ENCODE results near the gene SNAI1.

SNAI1 gene

DNA sequence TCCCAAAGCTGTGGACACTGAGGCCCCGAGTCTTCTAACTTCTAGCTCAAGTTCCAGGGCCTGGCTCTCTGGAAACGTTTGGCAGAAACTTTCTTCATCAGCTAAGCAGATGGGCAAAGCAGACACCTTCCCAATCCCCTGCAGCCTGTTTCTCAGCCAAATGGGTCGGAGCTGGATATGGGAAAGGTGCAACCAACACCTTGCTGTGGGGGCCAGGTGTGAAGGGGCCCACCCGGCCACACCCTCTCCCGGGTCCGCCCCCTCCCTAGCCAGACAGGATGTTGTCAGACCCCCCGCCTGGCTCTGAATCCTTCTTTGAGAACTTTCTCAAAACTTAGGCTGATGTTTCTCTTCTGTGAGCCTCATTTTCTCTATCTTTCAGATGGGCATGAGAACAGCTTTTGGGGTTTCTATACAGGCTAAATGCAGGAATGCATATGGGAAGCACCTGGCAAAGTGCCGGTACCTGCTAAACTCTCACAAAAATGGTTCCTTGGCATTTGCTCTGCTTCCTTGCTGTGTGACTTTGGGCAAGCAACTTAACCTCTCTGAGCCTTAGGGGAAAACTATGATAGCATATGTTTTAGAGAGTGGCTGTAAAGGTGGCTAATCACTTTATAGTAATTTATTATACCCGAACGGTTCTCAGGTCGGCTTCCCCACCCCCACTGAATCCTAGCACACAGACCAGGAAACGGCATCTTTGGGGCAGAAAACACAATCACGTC is 1.8 kb downstream of the SNAI1 start:
- no peaks in the 10 kb centered on the region for H3K9me3 ChIP-seq (ENCODE audit: insufficient read depth, low read length)
- TF ChIP-seq YY1 (IDR thresholded peaks at IDR 0.05; ENCODE audit: insufficient read depth, insufficient read length) = no peak
- no peak for TF ChIP-seq ZNF274 (IDR thresholded peaks at IDR 0.05; ENCODE audit: low read depth, low read length)
- TF ChIP-seq SUZ12 (IDR thresholded peaks at IDR 0.05; ENCODE audit: extremely low read depth, insufficient read depth, insufficient read length) = no peak
- peak overlapping the region; percentile 95 for H3K9ac ChIP-seq (ENCODE audit: insufficient read length, low read depth)
- peak overlapping the region; percentile 29 for H3K4me3 ChIP-seq (ENCODE audit: insufficient read length, low read depth)
- H3K4me1 ChIP-seq (ENCODE audit: insufficient read depth, insufficient read length) = peaks cover 51% of the 10 kb centered on the region
- H3K36me3 ChIP-seq (ENCODE audit: insufficient read depth, insufficient read length, low read length) = peaks cover 54% of the 10 kb centered on the region
- H3K27me3 ChIP-seq (ENCODE audit: insufficient read depth, insufficient read length) = peaks cover 28% of the 10 kb centered on the region
- DNase-seq (ENCODE audit: low read depth, low spot score) = no peak

DNA sequence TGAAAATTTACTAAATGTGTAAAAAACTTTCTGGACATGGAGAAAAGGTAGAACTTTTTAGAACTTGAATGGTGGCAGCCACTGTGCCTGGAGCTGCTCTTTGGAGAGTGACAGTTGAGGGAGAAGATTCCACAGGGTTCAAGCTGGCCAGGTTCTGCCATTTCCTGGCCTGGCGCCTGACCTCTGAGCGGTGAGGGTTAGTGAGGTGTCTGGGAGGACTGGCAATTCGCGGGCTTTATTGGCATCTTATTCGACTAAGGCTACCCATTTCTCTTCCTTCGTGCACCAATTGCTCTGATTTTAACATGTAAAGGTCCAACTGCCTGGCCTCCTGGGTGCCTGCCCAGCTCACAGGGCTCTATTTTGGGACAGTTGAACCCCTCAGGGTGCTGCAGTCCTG is 2.4 kb downstream of the SNAI1 start:
- peak overlapping the region; percentile 50 for H3K9ac ChIP-seq (ENCODE audit: insufficient read length, low read depth)

DNA sequence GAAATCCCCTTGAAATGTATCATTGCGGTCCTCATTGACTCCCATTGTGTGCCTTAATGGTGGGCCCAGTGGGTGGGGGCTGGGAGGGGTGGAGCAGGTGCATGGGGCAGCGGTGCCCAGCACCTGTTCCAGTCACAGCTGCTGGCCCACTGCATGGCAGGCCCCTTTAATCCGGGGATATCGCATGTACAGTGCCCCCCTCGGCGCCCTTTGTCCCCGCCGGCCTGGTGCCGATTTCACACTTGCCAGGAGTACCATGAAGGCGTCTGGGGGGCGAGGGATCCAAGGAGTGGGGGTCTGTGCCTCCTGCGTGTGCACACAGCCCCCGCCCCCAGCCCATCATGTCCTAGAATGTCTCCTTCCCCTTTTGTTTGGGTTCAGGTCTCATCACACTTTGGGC is 2.8 kb downstream of the SNAI1 start:
- Histone ChIP-seq H3K27me3 (ENCODE audit: insufficient read depth, insufficient read length) (peaks cover 18% of the 10 kb centered on the region), H3K9me3 (ENCODE audit: insufficient read depth, low read length) (no peaks in the 10 kb centered on the region), H3K4me1 (ENCODE audit: insufficient read depth, insufficient read length) (peaks cover 60% of the 10 kb centered on the region), H3K9ac (ENCODE audit: insufficient read length, low read depth) (peak overlapping the region; percentile 64), H3K4me3 (ENCODE audit: insufficient read length, low read depth) (no peak overlapping the region), H3K36me3 (ENCODE audit: insufficient read depth, insufficient read length, low read length) (peaks cover 54% of the 10 kb centered on the region)
- no peak for DNase-seq (ENCODE audit: low read depth, low spot score)
- TF ChIP-seq ZNF274 (IDR thresholded peaks at IDR 0.05; ENCODE audit: low read depth, low read length) (no peak), SUZ12 (IDR thresholded peaks at IDR 0.05; ENCODE audit: extremely low read depth, insufficient read depth, insufficient read length) (no peak), YY1 (IDR thresholded peaks at IDR 0.05; ENCODE audit: insufficient read depth, insufficient read length) (no peak)

More for the DNA sequence above, 2.4 kb downstream of the SNAI1 start:
- Histone ChIP-seq H3K36me3 (ENCODE audit: insufficient read depth, insufficient read length, low read length) (peaks cover 54% of the 10 kb centered on the region), H3K9me3 (ENCODE audit: insufficient read depth, low read length) (no peaks in the 10 kb centered on the region), H3K4me1 (ENCODE audit: insufficient read depth, insufficient read length) (peaks cover 56% of the 10 kb centered on the region), H3K27me3 (ENCODE audit: insufficient read depth, insufficient read length) (peaks cover 23% of the 10 kb centered on the region), H3K4me3 (ENCODE audit: insufficient read length, low read depth) (peak overlapping the region; percentile 10)
- DNase-seq (ENCODE audit: low read depth, low spot score) = no peak
- TF ChIP-seq ZNF274 (IDR thresholded peaks at IDR 0.05; ENCODE audit: low read depth, low read length) (no peak), YY1 (IDR thresholded peaks at IDR 0.05; ENCODE audit: insufficient read depth, insufficient read length) (no peak), SUZ12 (IDR thresholded peaks at IDR 0.05; ENCODE audit: extremely low read depth, insufficient read depth, insufficient read length) (no peak)

DNA sequence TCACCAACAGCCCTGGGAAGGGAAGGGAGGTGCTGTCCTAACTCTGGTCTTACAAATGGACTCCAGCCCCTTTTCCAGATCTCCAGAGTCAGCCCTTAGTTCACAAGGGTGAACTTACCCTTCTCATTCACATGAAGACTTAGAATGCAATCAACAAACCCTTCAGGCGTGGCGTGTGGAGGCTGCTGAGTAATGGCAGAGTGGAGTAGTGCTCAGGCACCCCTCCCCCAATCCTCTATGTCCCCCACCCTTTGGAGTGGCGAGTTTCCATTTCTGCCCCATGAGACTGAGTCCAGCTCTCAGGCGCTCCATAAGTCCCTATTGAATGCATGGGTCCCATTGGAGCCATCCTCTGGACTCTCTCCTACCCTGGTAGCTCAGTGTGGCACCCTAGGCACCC is 3.3 kb downstream of the SNAI1 start:
- Histone ChIP-seq H3K27me3 (ENCODE audit: insufficient read depth, insufficient read length) (peaks cover 14% of the 10 kb centered on the region), H3K9me3 (ENCODE audit: insufficient read depth, low read length) (no peaks in the 10 kb centered on the region), H3K4me1 (ENCODE audit: insufficient read depth, insufficient read length) (peaks cover 64% of the 10 kb centered on the region), H3K36me3 (ENCODE audit: insufficient read depth, insufficient read length, low read length) (peaks cover 54% of the 10 kb centered on the region), H3K9ac (ENCODE audit: insufficient read length, low read depth) (peak overlapping the region; percentile 64), H3K4me3 (ENCODE audit: insufficient read length, low read depth) (no peak overlapping the region)
- TF ChIP-seq SUZ12 (IDR thresholded peaks at IDR 0.05; ENCODE audit: extremely low read depth, insufficient read depth, insufficient read length) (no peak), YY1 (IDR thresholded peaks at IDR 0.05; ENCODE audit: insufficient read depth, insufficient read length) (no peak)
- no peak for DNase-seq (ENCODE audit: low read depth, low spot score)

DNA sequence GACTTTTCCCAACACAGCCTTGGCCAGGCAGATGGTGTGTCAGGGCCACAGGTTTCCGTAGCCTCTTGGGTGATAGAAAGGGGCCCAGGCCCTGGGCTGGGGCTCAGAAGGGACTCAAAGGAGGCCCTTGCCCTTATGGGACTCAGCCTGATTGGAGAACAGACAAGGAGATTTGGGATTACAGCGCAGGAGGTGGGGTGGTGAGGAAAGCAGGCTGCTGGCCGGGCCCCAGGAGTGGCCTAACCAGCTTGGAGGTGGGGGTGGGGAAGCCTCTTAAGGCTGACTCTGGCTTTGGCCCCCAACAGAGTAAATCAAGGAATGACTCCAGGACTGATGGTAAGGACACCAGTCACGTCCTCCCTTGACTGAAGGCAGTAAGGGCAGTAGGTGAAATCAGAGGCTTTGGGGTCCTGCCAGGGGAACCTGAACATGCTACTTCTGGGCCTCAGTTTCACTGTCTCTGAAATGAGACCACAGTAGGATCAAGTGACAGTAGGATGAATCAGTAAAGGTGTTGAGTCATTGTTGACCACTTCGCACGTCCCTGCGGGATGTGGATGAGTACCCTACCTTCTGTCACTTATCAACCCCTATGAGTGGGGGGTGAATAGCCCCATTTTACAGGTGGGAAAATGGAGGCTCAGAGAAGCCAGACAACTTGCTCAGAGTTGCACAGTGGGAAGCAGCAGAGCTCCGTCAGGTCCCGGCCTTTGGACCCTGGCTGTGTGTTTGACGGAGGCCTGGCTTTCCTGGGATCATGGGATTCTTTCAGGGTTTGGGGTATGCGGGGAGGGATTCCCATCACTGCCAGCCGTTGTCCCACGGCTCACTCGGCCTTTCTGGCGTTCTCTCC is 4.5 kb downstream of the SNAI1 start:
- Histone ChIP-seq H3K27me3 (ENCODE audit: insufficient read depth, insufficient read length) (peaks cover 2% of the 10 kb centered on the region), H3K36me3 (ENCODE audit: insufficient read depth, insufficient read length, low read length) (peaks cover 54% of the 10 kb centered on the region), H3K4me1 (ENCODE audit: insufficient read depth, insufficient read length) (peaks cover 55% of the 10 kb centered on the region), H3K9me3 (ENCODE audit: insufficient read depth, low read length) (no peaks in the 10 kb centered on the region), H3K9ac (ENCODE audit: insufficient read length, low read depth) (peak overlapping the region; percentile 24), H3K4me3 (ENCODE audit: insufficient read length, low read depth) (no peak overlapping the region)
- no peak for DNase-seq (ENCODE audit: low read depth, low spot score)
- TF ChIP-seq YY1 (IDR thresholded peaks at IDR 0.05; ENCODE audit: insufficient read depth, insufficient read length) (no peak), ZNF274 (IDR thresholded peaks at IDR 0.05; ENCODE audit: low read depth, low read length) (no peak), SUZ12 (IDR thresholded peaks at IDR 0.05; ENCODE audit: extremely low read depth, insufficient read depth, insufficient read length) (no peak)

DNA sequence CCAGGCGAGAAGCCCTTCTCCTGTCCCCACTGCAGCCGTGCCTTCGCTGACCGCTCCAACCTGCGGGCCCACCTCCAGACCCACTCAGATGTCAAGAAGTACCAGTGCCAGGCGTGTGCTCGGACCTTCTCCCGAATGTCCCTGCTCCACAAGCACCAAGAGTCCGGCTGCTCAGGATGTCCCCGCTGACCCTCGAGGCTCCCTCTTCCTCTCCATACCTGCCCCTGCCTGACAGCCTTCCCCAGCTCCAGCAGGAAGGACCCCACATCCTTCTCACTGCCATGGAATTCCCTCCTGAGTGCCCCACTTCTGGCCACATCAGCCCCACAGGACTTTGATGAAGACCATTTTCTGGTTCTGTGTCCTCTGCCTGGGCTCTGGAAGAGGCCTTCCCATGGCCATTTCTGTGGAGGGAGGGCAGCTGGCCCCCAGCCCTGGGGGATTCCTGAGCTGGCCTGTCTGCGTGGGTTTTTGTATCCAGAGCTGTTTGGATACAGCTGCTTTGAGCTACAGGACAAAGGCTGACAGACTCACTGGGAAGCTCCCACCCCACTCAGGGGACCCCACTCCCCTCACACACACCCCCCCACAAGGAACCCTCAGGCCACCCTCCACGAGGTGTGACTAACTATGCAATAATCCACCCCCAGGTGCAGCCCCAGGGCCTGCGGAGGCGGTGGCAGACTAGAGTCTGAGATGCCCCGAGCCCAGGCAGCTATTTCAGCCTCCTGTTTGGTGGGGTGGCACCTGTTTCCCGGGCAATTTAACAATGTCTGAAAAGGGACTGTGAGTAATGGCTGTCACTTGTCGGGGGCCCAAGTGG is 5.3 kb downstream of the SNAI1 start:
- H3K4me1 ChIP-seq (ENCODE audit: insufficient read depth, insufficient read length) = peaks cover 54% of the 10 kb centered on the region

More for the DNA sequence above, 5.3 kb downstream of the SNAI1 start:
- Histone ChIP-seq H3K36me3 (ENCODE audit: insufficient read depth, insufficient read length, low read length) (peaks cover 54% of the 10 kb centered on the region), H3K4me3 (ENCODE audit: insufficient read length, low read depth) (no peak overlapping the region), H3K27me3 (ENCODE audit: insufficient read depth, insufficient read length) (no peaks in the 10 kb centered on the region), H3K9ac (ENCODE audit: insufficient read length, low read depth) (peak overlapping the region; percentile 5), H3K9me3 (ENCODE audit: insufficient read depth, low read length) (no peaks in the 10 kb centered on the region)
- DNase-seq (ENCODE audit: low read depth, low spot score) = no peak
- TF ChIP-seq ZNF274 (IDR thresholded peaks at IDR 0.05; ENCODE audit: low read depth, low read length) (no peak), SUZ12 (IDR thresholded peaks at IDR 0.05; ENCODE audit: extremely low read depth, insufficient read depth, insufficient read length) (no peak), YY1 (IDR thresholded peaks at IDR 0.05; ENCODE audit: insufficient read depth, insufficient read length) (no peak)
